Measurements from ENCODE around the gene TRAF7.

GRCh38 chr16:2188395-2188794, 32.8 kb downstream of the TRAF7 start:
- TF ChIP-seq CTCF (IDR thresholded peaks at IDR 0.05): no peak
- TF ChIP-seq EZH2 (IDR thresholded peaks at IDR 0.05; ENCODE audit: borderline replicate concordance, insufficient read depth, low read depth, low read length, poor library complexity, severe bottlenecking): no peak
